CD4-positive, alpha-beta memory T cell (primary cell): ENCODE data around the gene TDRD12. TPM values are rescaled to one million over a fixed set of nuclear protein-coding genes. Genes with fewer than 3 reads are reported as not detected.
"Not testable (repeated sequence)": the region's sequence is repeated elsewhere in the genome, so short reads cannot be mapped to it uniquely, and the experiment has no call there.

Experiments
- CTCF ChIA-PET: fragments of 350-600 bp; sonication (Branson Sonifier 250); formaldehyde crosslinking; loops from one replicate; lab custom pipeline; 2021; ENCODE audit warnings: inconsistent platforms; ENCODE audit not compliant: partially characterized antibody; lab: Charles Lee
- POLR2A ChIA-PET: fragments of 350-600 bp; sonication (Branson Sonifier 250); formaldehyde crosslinking; loops from one replicate; lab custom pipeline; 2021; ENCODE audit not compliant: partially characterized antibody; lab: Charles Lee
- DNase-seq, 5 donors: peaks; one replicate each; pipeline versions ENCODE4 v3.0.0 to v3.0.0-alpha.2; 2020 to 2022; ENCODE audit warnings: mixed read lengths in 1 of 5
- H3K27ac ChIP-seq: one replicate; pipeline ENCODE4 v1.7.0; 2013; ENCODE audit warnings: low read depth, low read length
- H3K27me3 ChIP-seq: 2 replicates; pipeline ENCODE4 v1.7.0; 2013; ENCODE audit warnings: mild to moderate bottlenecking, low read length, moderate library complexity; ENCODE audit not compliant: insufficient read depth
- H3K36me3 ChIP-seq: 2 replicates; pipeline ENCODE4 v1.7.0; 2013; ENCODE audit warnings: mild to moderate bottlenecking, low read length, moderate library complexity; ENCODE audit not compliant: insufficient read depth
- H3K4me1 ChIP-seq: 2 replicates; pipeline ENCODE4 v1.7.0; 2013; ENCODE audit warnings: mild to moderate bottlenecking, low read length, moderate library complexity; ENCODE audit not compliant: insufficient read depth
- H3K4me3 ChIP-seq, 2 donors: one replicate each; pipeline ENCODE4 v1.7.0; 2013; ENCODE audit warnings: low read length in 2 of 2, mild to moderate bottlenecking in 1 of 2
- H3K9me3 ChIP-seq, 2 donors: one replicate each; pipeline ENCODE4 v1.7.0; 2013; ENCODE audit warnings: low read length in 2 of 2, control low read depth in 1 of 2; ENCODE audit not compliant: control insufficient read depth in 1 of 2
- H3K27ac Mint-ChIP-seq, 7 donors: one replicate each; pipeline ENCODE4 v1.8.0; 2020 to 2021; ENCODE audit warnings: mixed read lengths in 7 of 7, mild to moderate bottlenecking in 6 of 7, inconsistent platforms in 3 of 7, moderate library complexity in 3 of 7
- H3K27me3 Mint-ChIP-seq, 2 donors: one replicate each; pipeline ENCODE4 v1.8.0; 2020 to 2021; ENCODE audit warnings: mixed read lengths in 2 of 2
- H3K36me3 Mint-ChIP-seq, 2 donors: one replicate each; pipeline ENCODE4 v1.8.0; 2020 to 2021; ENCODE audit warnings: mixed read lengths in 2 of 2, inconsistent platforms in 1 of 2, mild to moderate bottlenecking in 1 of 2
- H3K4me1 Mint-ChIP-seq, 4 donors: one replicate each; pipeline ENCODE4 v1.8.0; 2020 to 2021; ENCODE audit warnings: mixed read lengths in 4 of 4, mild to moderate bottlenecking in 1 of 4
- H3K4me3 Mint-ChIP-seq, 8 donors: one replicate each; pipeline ENCODE4 v1.8.0; 2020 to 2021; ENCODE audit warnings: mixed read lengths in 8 of 8, mild to moderate bottlenecking in 7 of 8, moderate library complexity in 6 of 8, inconsistent platforms in 3 of 8
- H3K9me3 Mint-ChIP-seq, 8 donors: one replicate each; pipeline ENCODE4 v1.8.0; 2020 to 2021; ENCODE audit warnings: mixed read lengths in 8 of 8, mild to moderate bottlenecking in 5 of 8, inconsistent platforms in 3 of 8, moderate library complexity in 1 of 8
- intact Hi-C: fragments of 100-400 bp; cut with micrococcal nuclease; formaldehyde crosslinking; loops from one replicate; pipeline ENCODE4 v1.15.1; 2023
- polyA plus RNA-seq, 2 donors: library from polyadenylated mRNA; unstranded; fragments of 300-500 nt; fragmentation: Illumina TruSeq; gene quantifications; one replicate each; pipeline ENCODE4 v1.2.3, GENCODE V29; 2021
- total RNA-seq, 2 experiments: library from RNA; stranded (reverse); gene quantifications; one replicate each; pipeline ENCODE4 v1.2.3, GENCODE V29; 2021

Gene TDRD12
- total and polyA plus RNA-seq, 4 experiments from 2014 or later = 0.20 to 1.9 (median 0.65) TPM

- H3K27ac Mint-ChIP-seq = no peak overlapping the region
- Histone ChIP-seq H3K27me3 (no peaks in the 10 kb centered on the region), H3K4me3 (no peak overlapping the region), H3K36me3 (no peaks in the 10 kb centered on the region), H3K9me3 (no peaks in the 10 kb centered on the region), H3K27ac (no peak overlapping the region), H3K4me1 (no peaks in the 10 kb centered on the region)
- CTCF ChIA-PET = no interaction called here
- H3K36me3 Mint-ChIP-seq = peaks cover 2 to 15% of the 10 kb centered on the region in 2 donors
- intact Hi-C loops = no loop called here
- H3K4me1 Mint-ChIP-seq = peaks cover 4 to 27% (median 9%) of the 10 kb centered on the region in 4 donors
- POLR2A ChIA-PET = no interaction called here
- H3K27me3 Mint-ChIP-seq = peaks cover 0 to under 1% of the 10 kb centered on the region in 2 donors
- peaks cover 0 to 31% (median 15%) of the 10 kb centered on the region in 8 donors for H3K9me3 Mint-ChIP-seq
- no peak overlapping the region for H3K4me3 Mint-ChIP-seq
- no peak for DNase-seq
Observed at GRCh38 chr19:32842061-32842460, 122.5 kb downstream of the TDRD12 start.

- Histone ChIP-seq H3K27ac (no peak overlapping the region), H3K9me3 (no peaks in the 10 kb centered on the region), H3K4me3 (no peak overlapping the region), H3K27me3 (no peaks in the 10 kb centered on the region), H3K36me3 (no peaks in the 10 kb centered on the region), H3K4me1 (no peaks in the 10 kb centered on the region)
- H3K9me3 Mint-ChIP-seq = peaks cover 0 to 30% (median 18%) of the 10 kb centered on the region in 8 donors
- no peaks in the 10 kb centered on the region for H3K27me3 Mint-ChIP-seq
- DNase-seq = no peak
- no peak overlapping the region for H3K27ac Mint-ChIP-seq
- H3K4me3 Mint-ChIP-seq = no peak overlapping the region
- ChIA-PET CTCF (interaction anchor here (0.5 kb wide), 1 partner anchor 10 kb away, joined by 4 read pairs; no protein-coding TSS in a partner anchor), POLR2A (no interaction called here)
- H3K36me3 Mint-ChIP-seq = peaks cover 2 to 15% of the 10 kb centered on the region in 2 donors
- intact Hi-C loops = no loop called here
- peaks cover 0 to 22% (median 8%) of the 10 kb centered on the region in 4 donors for H3K4me1 Mint-ChIP-seq
Observed at GRCh38 chr19:32843716-32844245, 124.2 kb downstream of the TDRD12 start.

GRCh38 chr19:32848035-32848434, 128.5 kb downstream of the TDRD12 start:
- CTCF ChIA-PET, H3K27ac ChIP-seq, H3K27me3 ChIP-seq, H3K36me3 Mint-ChIP-seq, DNase-seq, H3K27ac Mint-ChIP-seq, H3K4me1 ChIP-seq, H3K36me3 ChIP-seq, POLR2A ChIA-PET, H3K9me3 ChIP-seq, H3K9me3 Mint-ChIP-seq, H3K4me3 ChIP-seq, H3K27me3 Mint-ChIP-seq, intact Hi-C loops, H3K4me3 Mint-ChIP-seq: not testable (repeated sequence)
- peaks cover 0 to 18% (median 6%) of the 10 kb centered on the region in 4 donors for H3K4me1 Mint-ChIP-seq

DNA sequence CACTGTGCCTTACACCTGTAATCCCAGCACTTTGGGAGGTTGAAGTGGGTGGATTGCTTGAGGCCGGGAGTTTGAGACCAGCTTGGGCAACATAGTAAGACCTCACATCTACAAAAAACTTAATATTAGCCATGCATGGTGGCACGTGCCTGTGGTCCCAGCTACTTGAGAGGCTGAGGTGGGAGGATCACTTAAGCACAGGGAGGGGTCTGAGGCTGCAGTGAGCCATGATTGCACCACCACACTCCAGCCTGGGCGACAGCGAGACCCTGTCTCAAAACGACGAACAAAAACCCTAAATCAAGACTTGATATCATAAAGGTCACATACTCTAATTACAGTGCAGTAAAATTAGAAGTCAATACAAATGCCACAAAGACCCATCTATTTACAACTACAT, 132.6 kb downstream of the TDRD12 start:
- ChIA-PET POLR2A (no interaction called here), CTCF (no interaction called here)
- H3K4me1 ChIP-seq = no peaks in the 10 kb centered on the region
- intact Hi-C loops = no loop called here
- H3K27ac ChIP-seq = no peak overlapping the region
- H3K36me3 Mint-ChIP-seq = no peaks in the 10 kb centered on the region
- H3K4me3 Mint-ChIP-seq = no peak overlapping the region
- peaks cover 0 to 10% (median 1%) of the 10 kb centered on the region in 8 donors for H3K9me3 Mint-ChIP-seq
- H3K27me3 Mint-ChIP-seq = no peaks in the 10 kb centered on the region
- no peaks in the 10 kb centered on the region for H3K4me1 Mint-ChIP-seq
- no peak for DNase-seq
- no peak overlapping the region for H3K27ac Mint-ChIP-seq
- H3K36me3 ChIP-seq = no peaks in the 10 kb centered on the region
- H3K27me3 ChIP-seq = no peaks in the 10 kb centered on the region
- H3K4me3 ChIP-seq = no peak overlapping the region
- H3K9me3 ChIP-seq = no peaks in the 10 kb centered on the region

- H3K36me3 Mint-ChIP-seq, CTCF ChIA-PET, intact Hi-C loops, H3K27me3 Mint-ChIP-seq, POLR2A ChIA-PET, H3K4me3 Mint-ChIP-seq, DNase-seq, H3K4me1 ChIP-seq, H3K4me3 ChIP-seq, H3K27ac Mint-ChIP-seq, H3K27ac ChIP-seq, H3K9me3 ChIP-seq, H3K27me3 ChIP-seq, H3K4me1 Mint-ChIP-seq, H3K9me3 Mint-ChIP-seq, H3K36me3 ChIP-seq: not testable (repeated sequence)
Observed at GRCh38 chr19:32856818-32857217, 137.3 kb downstream of the TDRD12 start.

GRCh38 chr19:32857584-32857983, 138.0 kb downstream of the TDRD12 start:
- Mint-ChIP-seq H3K9me3 (no peaks in the 10 kb centered on the region), H3K36me3 (no peaks in the 10 kb centered on the region), H3K4me3 (no peak overlapping the region), H3K27ac (no peak overlapping the region), H3K4me1 (peaks cover 0 to 1% (median 0%) of the 10 kb centered on the region in 4 donors), H3K27me3 (no peaks in the 10 kb centered on the region)
- H3K27ac ChIP-seq = no peak overlapping the region
- POLR2A ChIA-PET = no interaction called here
- CTCF ChIA-PET = no interaction called here
- no peaks in the 10 kb centered on the region for H3K36me3 ChIP-seq
- H3K9me3 ChIP-seq = no peaks in the 10 kb centered on the region
- intact Hi-C loops = no loop called here
- H3K4me1 ChIP-seq = no peaks in the 10 kb centered on the region
- no peaks in the 10 kb centered on the region for H3K27me3 ChIP-seq
- no peak for DNase-seq
- H3K4me3 ChIP-seq = no peak overlapping the region

GRCh38 chr19:32858155-32858554, 138.6 kb downstream of the TDRD12 start:
- H3K9me3 ChIP-seq = no peaks in the 10 kb centered on the region
- no peak for DNase-seq
- Mint-ChIP-seq H3K9me3 (no peaks in the 10 kb centered on the region), H3K4me1 (peaks cover 0 to 1% (median 0%) of the 10 kb centered on the region in 4 donors), H3K36me3 (no peaks in the 10 kb centered on the region), H3K27me3 (no peaks in the 10 kb centered on the region), H3K4me3 (no peak overlapping the region), H3K27ac (no peak overlapping the region)
- H3K27me3 ChIP-seq = no peaks in the 10 kb centered on the region
- intact Hi-C loops = no loop called here
- H3K27ac ChIP-seq = no peak overlapping the region
- CTCF ChIA-PET = no interaction called here
- no peaks in the 10 kb centered on the region for H3K36me3 ChIP-seq
- POLR2A ChIA-PET = no interaction called here
- H3K4me1 ChIP-seq = no peaks in the 10 kb centered on the region
- H3K4me3 ChIP-seq = no peak overlapping the region
